Neuronal stem cell (in vitro differentiated cells): ENCODE results near the gene FADS2.

Experiments
- DNase-seq: peaks from one replicate; pipeline ENCODE4 v3.0.0-alpha.2; 2013; ENCODE audit warnings: low spot score
- H2AFZ ChIP-seq: one replicate; pipeline ENCODE4 v1.6.1; 2013; ENCODE audit warnings: mild to moderate bottlenecking, low read length, inconsistent platforms
- H2AK5ac ChIP-seq: 2 replicates; pipeline ENCODE4 v1.6.1; 2013; ENCODE audit warnings: low read depth, mild to moderate bottlenecking, inconsistent platforms, low read length, moderate library complexity, mixed read lengths
- H2BK120ac ChIP-seq: 2 replicates; pipeline ENCODE4 v1.6.1; 2013; ENCODE audit warnings: low read depth, mild to moderate bottlenecking, inconsistent platforms, low read length, moderate library complexity, mixed read lengths
- H2BK12ac ChIP-seq: one replicate; pipeline ENCODE4 v1.6.1; 2013; ENCODE audit warnings: low read length, inconsistent platforms
- H2BK15ac ChIP-seq: 2 replicates; pipeline ENCODE4 v1.6.1; 2013; ENCODE audit warnings: mild to moderate bottlenecking, low read length, inconsistent platforms, mixed read lengths
- H2BK5ac ChIP-seq: one replicate; pipeline ENCODE4 v1.6.1; 2013; ENCODE audit warnings: inconsistent platforms, mild to moderate bottlenecking, low read length, moderate library complexity
- H3K14ac ChIP-seq: one replicate; pipeline ENCODE4 v1.6.1; 2013; ENCODE audit warnings: low read length, inconsistent platforms
- H3K18ac ChIP-seq: 2 replicates; pipeline ENCODE4 v1.6.1; 2013; ENCODE audit warnings: low read length, inconsistent platforms
- H3K23ac ChIP-seq: 2 replicates; pipeline ENCODE4 v1.6.1; 2013; ENCODE audit warnings: low read depth, mild to moderate bottlenecking, mixed read lengths, low read length, inconsistent platforms; ENCODE audit not compliant: poor library complexity
- H3K27ac ChIP-seq: replicated peaks from 3 replicates; pipeline ENCODE4 v1.5.1; 2013; ENCODE audit warnings: low read length, inconsistent platforms
- H3K27me3 ChIP-seq, 3 experiments: 2 replicates each; pipeline ENCODE4 v1.6.1; 2013; ENCODE audit warnings: low read length in 3 of 3, mild to moderate bottlenecking in 2 of 3, inconsistent platforms in 1 of 3, low read depth in 1 of 3, mixed read lengths in 1 of 3, moderate library complexity in 1 of 3; ENCODE audit not compliant: control insufficient read depth in 3 of 3, insufficient read depth in 3 of 3
- H3K36me3 ChIP-seq, 2 donors: replicated peaks in 1 of 2; 2 replicates each; pipeline ENCODE4 v1.6.1; 2013; ENCODE audit warnings: low read length in 2 of 2; ENCODE audit not compliant: control insufficient read depth in 2 of 2, insufficient read depth in 2 of 2
- H3K4ac ChIP-seq: 2 replicates; pipeline ENCODE4 v1.6.1; 2013; ENCODE audit warnings: inconsistent platforms, mild to moderate bottlenecking, low read length, moderate library complexity
- H3K4me1 ChIP-seq, 2 donors: 1 replicate in 1 of 2; 2 replicates in 1 of 2; pipeline ENCODE4 v1.6.1; 2013; ENCODE audit warnings: low read length in 2 of 2, low read depth in 1 of 2; ENCODE audit not compliant: control insufficient read depth in 2 of 2, insufficient read depth in 1 of 2
- H3K4me2 ChIP-seq: one replicate; pipeline ENCODE4 v1.6.1; 2013; ENCODE audit warnings: mild to moderate bottlenecking, low read length, inconsistent platforms; ENCODE audit not compliant: insufficient read depth, poor library complexity, severe bottlenecking
- H3K4me3 ChIP-seq, 2 donors: 2 replicates each; pipeline ENCODE4 v1.5.1; 2013; ENCODE audit warnings: low read length in 2 of 2, mild to moderate bottlenecking in 2 of 2, inconsistent platforms in 1 of 2, moderate library complexity in 1 of 2
- H3K79me1 ChIP-seq: one replicate; pipeline ENCODE4 v1.6.1; 2013; ENCODE audit warnings: low read depth, mild to moderate bottlenecking, inconsistent platforms, low read length, moderate library complexity
- H3K9ac ChIP-seq: one replicate; pipeline ENCODE4 v1.6.1; 2013; ENCODE audit warnings: mild to moderate bottlenecking, low read depth, low read length, inconsistent platforms; ENCODE audit not compliant: poor library complexity
- H3K9me3 ChIP-seq, 2 donors: replicated peaks in 1 of 2; 2 replicates each; pipeline versions ENCODE3 to v1.6.1; 2013; ENCODE audit warnings: low read length in 2 of 2, mild to moderate bottlenecking in 2 of 2, inconsistent platforms in 1 of 2, low read depth in 1 of 2, mixed read lengths in 1 of 2, moderate library complexity in 1 of 2; ENCODE audit not compliant: control insufficient read depth in 2 of 2, insufficient read depth in 1 of 2
- H4K8ac ChIP-seq: one replicate; pipeline ENCODE4 v1.6.1; 2013; ENCODE audit warnings: low read depth, mild to moderate bottlenecking, inconsistent platforms, low read length, moderate library complexity
- H4K91ac ChIP-seq: one replicate; pipeline ENCODE4 v1.6.1; 2013; ENCODE audit warnings: low read length, low read depth, mild to moderate bottlenecking, inconsistent platforms; ENCODE audit not compliant: poor library complexity
- WGBS, 2 donors: extraction: QIAGEN DNeasy Blood & Tissue Kit; methylation state at CpG; one replicate each; pipeline ENCODE4 v1.1.7; 2013; ENCODE audit warnings: missing lambda C conversion rate in 2 of 2, mixed read lengths in 1 of 2; ENCODE audit not compliant: insufficient read length in 2 of 2, insufficient replicate concordance in 1 of 2; ENCODE audit errors: extremely low coverage in 2 of 2; 5-methylcytosine and 5-hydroxymethylcytosine counted together

The FADS2 gene

DNA sequence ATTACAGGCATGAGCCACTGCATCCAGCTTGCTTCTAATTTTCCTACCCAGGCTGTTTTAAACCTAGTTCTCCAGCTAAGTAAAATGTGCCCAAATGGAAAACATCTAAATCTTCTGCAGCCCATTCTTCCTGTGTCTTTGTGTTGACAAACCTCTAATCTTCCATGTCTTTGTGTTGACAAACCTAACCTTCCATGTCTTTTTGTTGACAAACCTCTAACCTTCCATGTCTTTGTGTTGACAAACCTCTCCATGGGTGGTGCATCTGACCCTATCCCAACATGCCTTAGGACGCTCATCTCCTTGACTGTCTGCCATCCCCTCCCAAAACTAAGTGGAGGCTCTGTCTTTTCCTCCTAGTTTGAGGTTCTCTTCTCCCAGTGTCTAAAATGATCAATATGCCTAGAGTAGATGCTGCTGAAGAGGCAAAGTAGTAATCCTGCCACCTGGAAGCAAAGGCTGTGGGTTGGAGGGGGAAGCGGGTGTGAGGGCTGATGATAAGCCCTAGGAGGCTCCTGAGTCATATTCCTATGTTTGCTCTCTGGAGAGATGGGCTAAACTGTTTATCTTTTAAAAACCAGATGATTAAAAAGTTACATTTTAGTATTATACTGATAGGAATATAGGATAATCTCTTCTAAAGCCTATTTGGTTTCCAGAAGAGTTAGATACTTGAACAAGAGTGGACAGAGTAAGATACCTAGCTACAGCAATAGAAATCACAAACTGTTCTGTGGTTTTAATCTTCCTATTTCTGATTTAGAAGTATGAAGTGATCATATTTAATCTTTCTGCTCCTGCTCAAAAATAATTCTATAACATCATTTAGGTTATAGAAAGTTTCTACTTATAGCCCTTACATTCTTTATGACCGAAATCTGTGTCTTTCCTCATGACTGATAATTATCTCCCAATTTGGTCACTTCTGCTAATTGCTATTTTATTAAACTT lies 27.5 kb upstream of the FADS2 start:
- Histone ChIP-seq H3K18ac (no peak overlapping the region), H3K27ac (no peak overlapping the region), H2BK12ac (no peak overlapping the region), H3K9me3 (no peaks in the 10 kb centered on the region), H2BK120ac (no peak overlapping the region), H4K8ac (no peak overlapping the region), H2AK5ac (no peak overlapping the region), H4K91ac (no peak overlapping the region), H3K79me1 (peaks cover 2% of the 10 kb centered on the region), H3K9ac (no peak overlapping the region), H3K4ac (no peak overlapping the region), H3K4me3 (no peak overlapping the region), H3K14ac (no peak overlapping the region), H3K36me3 (peaks cover 56 to 100% of the 10 kb centered on the region in 2 donors), H3K23ac (no peak overlapping the region), H3K27me3 (no peaks in the 10 kb centered on the region), H2AFZ (no peak overlapping the region), H3K4me1 (peaks cover 0 to 2% of the 10 kb centered on the region in 2 donors), H3K4me2 (no peak overlapping the region), H2BK5ac (no peak overlapping the region), H2BK15ac (no peak overlapping the region)
- no peak for DNase-seq
- no CpG with 5 or more reads among the region's 3 CpGs for WGBS, 2 donors

DNA sequence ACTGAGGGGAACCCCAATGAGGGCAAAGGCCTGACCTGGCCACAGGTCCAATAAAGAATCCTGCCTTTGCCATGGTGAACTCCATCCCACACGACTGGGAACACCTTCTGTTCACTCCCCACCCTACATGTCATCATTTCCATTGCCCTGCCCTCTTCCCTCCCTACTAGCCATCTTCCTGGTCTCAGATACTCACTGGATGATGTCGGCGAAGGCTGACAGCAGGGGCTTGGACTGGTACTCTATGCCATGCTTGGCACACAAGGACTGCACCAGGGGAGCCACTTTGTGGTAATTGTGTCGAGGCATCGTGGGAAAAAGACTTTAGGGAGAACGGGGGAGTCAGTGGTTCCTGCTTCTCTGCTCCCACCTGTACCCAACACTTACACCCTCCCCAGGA lies 25.5 kb upstream of the FADS2 start:
- H3K27me3 ChIP-seq = no peaks in the 10 kb centered on the region
- no peak overlapping the region for H2AK5ac ChIP-seq
- no peak for DNase-seq
- no peak overlapping the region for H3K4me2 ChIP-seq
- H4K91ac ChIP-seq = no peak overlapping the region
- no peaks in the 10 kb centered on the region for H3K9me3 ChIP-seq
- no peaks in the 10 kb centered on the region for H3K79me1 ChIP-seq
- no peak overlapping the region for H3K4me3 ChIP-seq
- no peak overlapping the region for H3K27ac ChIP-seq
- no peak overlapping the region for H2BK12ac ChIP-seq
- no peak overlapping the region for H3K9ac ChIP-seq
- peaks cover 59 to 98% of the 10 kb centered on the region in 2 donors for H3K36me3 ChIP-seq
- H3K18ac ChIP-seq = no peak overlapping the region
- H2BK15ac ChIP-seq = no peak overlapping the region
- H2BK5ac ChIP-seq = no peak overlapping the region
- no peak overlapping the region for H3K23ac ChIP-seq
- no peak overlapping the region for H4K8ac ChIP-seq
- WGBS, 2 donors = no CpG with 5 or more reads among the region's 6 CpGs
- no peak overlapping the region for H2BK120ac ChIP-seq
- no peak overlapping the region for H2AFZ ChIP-seq
- no peak overlapping the region for H3K14ac ChIP-seq
- H3K4me1 ChIP-seq = no peaks in the 10 kb centered on the region
- H3K4ac ChIP-seq = no peak overlapping the region

DNA sequence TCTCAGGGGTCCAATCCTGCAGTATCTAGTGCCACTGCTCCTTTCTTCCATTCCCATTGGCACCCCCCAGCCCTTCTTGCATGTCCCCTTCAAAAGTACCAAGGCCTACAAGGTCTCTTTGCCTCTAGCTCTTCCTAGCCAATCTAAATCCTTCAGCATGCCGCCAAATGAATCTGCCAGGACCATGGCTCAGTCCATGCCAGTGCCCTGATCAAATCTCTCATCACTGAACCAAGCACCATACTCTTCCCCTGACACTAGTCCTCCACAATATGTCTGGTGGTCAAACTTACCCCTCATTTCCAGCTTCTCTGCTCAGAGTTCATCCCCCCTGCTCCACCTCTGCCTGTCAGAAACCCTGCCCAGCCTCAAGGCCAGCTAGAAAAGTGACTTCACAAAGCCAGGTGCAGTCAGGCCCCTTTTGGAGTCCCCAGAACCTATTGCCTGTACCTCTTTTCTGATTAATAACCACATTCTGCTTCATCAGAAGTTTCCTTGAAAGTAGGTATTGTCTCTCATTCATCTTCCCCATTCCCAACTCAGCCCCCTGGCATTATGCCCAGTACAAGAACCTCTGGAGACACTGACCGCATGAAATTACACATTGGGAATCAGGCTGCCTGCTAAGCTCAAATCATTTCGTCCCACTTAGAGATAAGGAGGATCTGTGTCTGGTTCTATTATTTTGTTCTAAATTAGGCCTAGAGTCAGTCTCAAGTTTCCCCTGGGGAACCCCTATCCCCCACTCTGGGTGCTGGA lies 24.0 kb upstream of the FADS2 start:
- Histone ChIP-seq H2BK120ac (no peak overlapping the region), H3K79me1 (no peaks in the 10 kb centered on the region), H3K36me3 (peaks cover 71 to 98% of the 10 kb centered on the region in 2 donors), H2AK5ac (no peak overlapping the region), H3K4me1 (no peaks in the 10 kb centered on the region), H2AFZ (no peak overlapping the region), H2BK5ac (no peak overlapping the region), H3K4me3 (no peak overlapping the region), H3K9ac (no peak overlapping the region), H3K27ac (no peak overlapping the region), H2BK15ac (no peak overlapping the region), H4K8ac (no peak overlapping the region), H3K14ac (no peak overlapping the region), H3K18ac (no peak overlapping the region), H2BK12ac (no peak overlapping the region), H3K23ac (no peak overlapping the region), H3K4me2 (no peak overlapping the region), H4K91ac (no peak overlapping the region), H3K4ac (no peak overlapping the region), H3K9me3 (no peaks in the 10 kb centered on the region), H3K27me3 (no peaks in the 10 kb centered on the region)
- WGBS, 2 donors = no CpG with 5 or more reads among the region's 3 CpGs
- DNase-seq = no peak

DNA sequence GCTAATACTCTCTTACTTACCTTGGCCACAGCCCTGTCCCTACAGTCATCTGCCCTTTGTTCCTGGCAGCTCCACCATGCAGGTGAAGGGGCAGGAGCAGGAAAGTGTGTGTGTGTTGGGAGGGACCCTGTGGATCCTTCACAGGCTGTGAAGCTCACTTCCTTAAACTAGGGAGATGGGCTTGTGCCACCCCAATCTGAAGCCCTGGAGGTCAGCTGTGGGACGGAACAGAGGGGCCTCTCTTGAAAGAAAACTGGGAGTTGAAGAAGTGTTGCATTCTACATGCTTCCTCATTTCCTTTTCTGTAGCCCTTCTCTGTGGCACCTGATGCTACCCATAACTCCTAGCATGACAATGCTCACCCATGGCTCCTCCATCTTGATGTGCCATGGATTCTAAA lies 23.0 kb upstream of the FADS2 start:
- H3K14ac ChIP-seq = no peak overlapping the region
- H2AK5ac ChIP-seq = no peak overlapping the region
- no peak overlapping the region for H3K9ac ChIP-seq
- H3K18ac ChIP-seq = no peak overlapping the region
- H3K23ac ChIP-seq = no peak overlapping the region
- H2BK12ac ChIP-seq = no peak overlapping the region
- no peak overlapping the region for H2AFZ ChIP-seq
- peaks cover 74 to 98% of the 10 kb centered on the region in 2 donors for H3K36me3 ChIP-seq
- no peak overlapping the region for H4K91ac ChIP-seq
- no peak overlapping the region for H4K8ac ChIP-seq
- WGBS, 2 donors = no CpG with 5 or more reads among the region's 1 CpG
- no peak overlapping the region for H2BK15ac ChIP-seq
- peaks cover 2% of the 10 kb centered on the region for H3K79me1 ChIP-seq
- H3K4me1 ChIP-seq = no peaks in the 10 kb centered on the region
- no peaks in the 10 kb centered on the region for H3K9me3 ChIP-seq
- no peak for DNase-seq
- no peak overlapping the region for H3K4me3 ChIP-seq
- H3K27ac ChIP-seq = no peak overlapping the region
- no peak overlapping the region for H2BK5ac ChIP-seq
- H3K4me2 ChIP-seq = no peak overlapping the region
- H3K27me3 ChIP-seq = no peaks in the 10 kb centered on the region
- no peak overlapping the region for H3K4ac ChIP-seq
- H2BK120ac ChIP-seq = no peak overlapping the region
